Progenitor cell of endocrine pancreas (in vitro differentiated cells): ENCODE measurements around the gene PIK3CA. TPM values are rescaled to one million over a fixed set of nuclear protein-coding genes. Genes with fewer than 3 reads are reported as not detected.
"Not testable (repeated sequence)": the region's sequence is repeated elsewhere in the genome, so short reads cannot be mapped to it uniquely, and the experiment has no call there.

Experiments used
- DNase-seq: peaks from one replicate; pipeline ENCODE4 v3.0.0; 2021; ENCODE audit warnings: low spot score; ENCODE audit not compliant: unreplicated experiment
- H3K27ac Mint-ChIP-seq: 2 replicates; pipeline ENCODE4 v1.8.0; 2021; ENCODE audit warnings: mild to moderate bottlenecking, moderate library complexity, mixed read lengths
- H3K27me3 Mint-ChIP-seq: 2 replicates; pipeline ENCODE4 v1.8.0; 2021; ENCODE audit warnings: mixed read lengths
- H3K36me3 Mint-ChIP-seq: 2 replicates; pipeline ENCODE4 v1.8.0; 2022; ENCODE audit warnings: mixed read lengths; ENCODE audit not compliant: insufficient read depth
- H3K4me1 Mint-ChIP-seq: 2 replicates; pipeline ENCODE4 v1.8.0; 2021; ENCODE audit warnings: low read depth, mixed read lengths
- H3K4me3 Mint-ChIP-seq: 2 replicates; pipeline ENCODE4 v1.8.0; 2021; ENCODE audit warnings: low read depth, mild to moderate bottlenecking, moderate library complexity, mixed read lengths
- H3K9me3 Mint-ChIP-seq: 2 replicates; pipeline ENCODE4 v1.8.0; 2021; ENCODE audit warnings: low read depth, mixed read lengths
- total RNA-seq: library from RNA; stranded (reverse); gene quantifications from 2 replicates; pipeline ENCODE4 v1.2.1, GENCODE V29; 2021
- TF ChIP-seq, protein P1 (sequence below): fragments of 200-600 bp; sonication (generic); IDR thresholded peaks from one replicate; pipeline ENCODE4 v1.5.0; 2021; ENCODE audit warnings: antibody characterized with exemption, mild to moderate bottlenecking; ENCODE audit not compliant: unreplicated experiment

The PIK3CA gene
- total RNA-seq, 1 donor from 2014 or later: 19.2 TPM

DNA sequence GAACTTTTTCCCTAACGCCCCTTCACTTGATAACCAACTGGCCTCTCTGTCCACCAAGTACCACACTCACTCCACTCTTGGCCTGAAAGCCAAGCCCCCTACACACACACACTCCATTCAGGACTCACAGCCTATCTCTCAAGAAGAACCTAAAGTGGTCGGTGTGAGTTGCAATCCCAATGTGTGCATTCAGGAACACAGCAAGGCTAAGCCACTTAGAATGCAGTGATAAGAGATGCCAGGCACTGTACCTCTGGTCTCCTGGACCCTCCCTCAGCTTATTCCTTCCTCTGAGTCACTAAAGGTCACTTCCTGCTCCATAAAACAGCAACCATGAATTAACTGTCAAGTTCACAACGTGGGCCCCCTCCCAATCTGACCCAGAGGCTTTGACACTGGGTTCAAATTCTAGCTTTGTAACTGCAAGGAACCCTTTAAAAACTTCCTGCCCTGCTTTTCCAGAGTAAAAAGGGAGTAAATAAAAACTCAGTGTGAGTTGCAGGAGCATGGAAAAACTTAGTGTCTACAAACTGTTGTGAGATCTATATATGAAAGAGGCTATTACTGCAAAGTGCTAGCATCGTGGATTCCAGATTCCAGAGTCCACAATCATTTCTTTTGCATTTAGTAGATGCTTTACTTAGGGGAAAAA, 120.4 kb downstream of the PIK3CA start:
- no peaks in the 10 kb centered on the region for H3K9me3 Mint-ChIP-seq
- no peaks in the 10 kb centered on the region for H3K4me1 Mint-ChIP-seq
- H3K36me3 Mint-ChIP-seq: no peaks in the 10 kb centered on the region
- H3K27me3 Mint-ChIP-seq: no peaks in the 10 kb centered on the region
- TF ChIP-seq, protein P1, sequence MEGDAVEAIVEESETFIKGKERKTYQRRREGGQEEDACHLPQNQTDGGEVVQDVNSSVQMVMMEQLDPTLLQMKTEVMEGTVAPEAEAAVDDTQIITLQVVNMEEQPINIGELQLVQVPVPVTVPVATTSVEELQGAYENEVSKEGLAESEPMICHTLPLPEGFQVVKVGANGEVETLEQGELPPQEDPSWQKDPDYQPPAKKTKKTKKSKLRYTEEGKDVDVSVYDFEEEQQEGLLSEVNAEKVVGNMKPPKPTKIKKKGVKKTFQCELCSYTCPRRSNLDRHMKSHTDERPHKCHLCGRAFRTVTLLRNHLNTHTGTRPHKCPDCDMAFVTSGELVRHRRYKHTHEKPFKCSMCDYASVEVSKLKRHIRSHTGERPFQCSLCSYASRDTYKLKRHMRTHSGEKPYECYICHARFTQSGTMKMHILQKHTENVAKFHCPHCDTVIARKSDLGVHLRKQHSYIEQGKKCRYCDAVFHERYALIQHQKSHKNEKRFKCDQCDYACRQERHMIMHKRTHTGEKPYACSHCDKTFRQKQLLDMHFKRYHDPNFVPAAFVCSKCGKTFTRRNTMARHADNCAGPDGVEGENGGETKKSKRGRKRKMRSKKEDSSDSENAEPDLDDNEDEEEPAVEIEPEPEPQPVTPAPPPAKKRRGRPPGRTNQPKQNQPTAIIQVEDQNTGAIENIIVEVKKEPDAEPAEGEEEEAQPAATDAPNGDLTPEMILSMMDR: no peak
- no peak overlapping the region for H3K27ac Mint-ChIP-seq
- no peak overlapping the region for H3K4me3 Mint-ChIP-seq
- no peak for DNase-seq

DNA sequence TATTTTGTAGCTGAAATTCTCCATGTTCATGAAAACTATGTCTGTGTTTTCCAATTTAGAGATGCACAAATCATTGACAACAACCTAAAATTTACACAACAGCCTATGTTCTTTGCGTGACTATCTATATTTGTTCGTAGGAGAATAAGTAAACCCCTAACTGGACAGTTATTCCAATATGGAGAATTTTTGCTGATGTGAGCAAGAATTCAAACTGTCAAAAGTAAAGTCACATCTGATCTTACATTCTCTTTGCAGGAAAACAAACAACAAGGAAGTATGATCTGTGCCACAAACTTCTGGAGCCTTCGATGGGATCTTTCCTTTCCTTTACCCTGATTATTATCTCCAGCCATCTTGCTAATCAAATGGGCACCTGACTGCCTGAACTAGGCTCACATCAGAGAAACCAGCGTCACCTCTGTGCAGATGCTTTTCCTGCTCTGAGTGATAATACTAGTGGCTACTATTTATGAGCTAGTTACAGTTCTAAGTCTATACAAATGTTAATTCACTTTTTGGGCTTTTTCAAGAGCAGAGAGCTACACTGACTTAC, 121.1 kb downstream of the PIK3CA start:
- DNase-seq: no peak
- no peaks in the 10 kb centered on the region for H3K27me3 Mint-ChIP-seq
- no peak overlapping the region for H3K27ac Mint-ChIP-seq
- H3K4me1 Mint-ChIP-seq: no peaks in the 10 kb centered on the region
- H3K9me3 Mint-ChIP-seq: no peaks in the 10 kb centered on the region
- H3K4me3 Mint-ChIP-seq: no peak overlapping the region
- no peaks in the 10 kb centered on the region for H3K36me3 Mint-ChIP-seq
- TF ChIP-seq, protein P1: no peak

DNA sequence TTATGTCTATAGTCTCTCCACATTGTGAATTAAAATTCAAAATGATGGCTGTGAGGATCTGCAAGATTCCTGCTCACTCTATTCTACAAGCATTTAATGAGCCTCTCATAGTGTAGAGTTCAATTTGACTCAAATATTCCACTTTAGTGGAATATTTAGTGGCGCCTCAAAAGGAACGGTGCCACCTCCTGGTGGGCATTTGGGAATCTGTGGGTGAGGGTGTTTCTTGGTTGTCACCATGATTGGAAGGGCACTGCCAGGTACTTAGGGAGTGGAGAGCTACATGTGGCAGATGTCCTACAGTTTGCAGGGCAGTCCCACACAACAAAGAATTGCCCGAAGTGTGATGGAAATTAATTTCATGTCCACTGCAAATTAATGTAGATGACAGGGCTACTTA, 124.2 kb downstream of the PIK3CA start:
- TF ChIP-seq, protein P1: no peak
- DNase-seq: no peak
- no peak overlapping the region for H3K4me3 Mint-ChIP-seq
- H3K36me3 Mint-ChIP-seq: no peaks in the 10 kb centered on the region
- H3K27ac Mint-ChIP-seq: no peak overlapping the region
- no peaks in the 10 kb centered on the region for H3K27me3 Mint-ChIP-seq
- H3K4me1 Mint-ChIP-seq: no peaks in the 10 kb centered on the region
- no peaks in the 10 kb centered on the region for H3K9me3 Mint-ChIP-seq

DNA sequence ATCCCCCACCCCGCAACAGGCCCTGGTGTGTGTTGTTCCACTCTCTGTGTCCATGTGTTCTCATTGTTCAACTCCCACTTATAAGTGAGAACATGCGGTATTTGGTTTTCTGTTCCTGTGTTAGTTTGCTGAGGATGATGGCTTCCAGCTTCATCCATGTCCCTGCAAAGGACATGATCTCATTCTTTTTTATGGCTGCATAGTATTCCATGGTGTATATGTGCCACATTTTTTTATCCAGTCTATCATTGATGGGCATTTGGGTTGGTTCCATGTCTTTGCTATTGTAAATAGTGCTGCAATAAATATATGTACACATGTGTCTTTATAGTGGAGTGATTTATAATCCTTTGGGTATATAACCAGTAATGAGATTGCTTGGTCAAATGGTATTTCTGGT, 126.3 kb downstream of the PIK3CA start:
- DNase-seq, H3K4me3 Mint-ChIP-seq, H3K4me1 Mint-ChIP-seq, H3K27ac Mint-ChIP-seq, H3K36me3 Mint-ChIP-seq, H3K9me3 Mint-ChIP-seq, H3K27me3 Mint-ChIP-seq: not testable (repeated sequence)

DNA sequence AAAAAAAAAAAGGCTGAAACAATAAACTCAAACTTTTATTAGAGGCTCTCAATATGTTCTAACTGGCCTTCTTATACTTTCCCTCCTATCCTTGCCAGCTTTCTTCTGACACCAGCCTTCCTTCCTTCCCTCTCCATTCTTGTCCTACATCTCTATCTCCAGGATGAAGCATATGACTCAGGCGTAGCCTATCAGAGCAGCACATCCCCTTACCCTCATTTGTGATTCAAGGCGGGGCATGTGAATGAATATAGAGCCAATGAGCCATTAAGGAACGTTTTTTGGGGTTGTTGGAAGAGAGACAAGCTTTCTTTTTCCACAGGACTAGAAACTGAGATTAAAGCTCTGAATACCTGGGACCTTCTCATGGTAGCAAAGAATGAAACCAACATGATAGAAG, 127.8 kb downstream of the PIK3CA start:
- no peak overlapping the region for H3K27ac Mint-ChIP-seq
- no peak for DNase-seq
- H3K9me3 Mint-ChIP-seq: no peaks in the 10 kb centered on the region
- H3K36me3 Mint-ChIP-seq: no peaks in the 10 kb centered on the region
- no peak overlapping the region for H3K4me3 Mint-ChIP-seq
- TF ChIP-seq, protein P1: no peak
- no peaks in the 10 kb centered on the region for H3K4me1 Mint-ChIP-seq
- no peaks in the 10 kb centered on the region for H3K27me3 Mint-ChIP-seq

DNA sequence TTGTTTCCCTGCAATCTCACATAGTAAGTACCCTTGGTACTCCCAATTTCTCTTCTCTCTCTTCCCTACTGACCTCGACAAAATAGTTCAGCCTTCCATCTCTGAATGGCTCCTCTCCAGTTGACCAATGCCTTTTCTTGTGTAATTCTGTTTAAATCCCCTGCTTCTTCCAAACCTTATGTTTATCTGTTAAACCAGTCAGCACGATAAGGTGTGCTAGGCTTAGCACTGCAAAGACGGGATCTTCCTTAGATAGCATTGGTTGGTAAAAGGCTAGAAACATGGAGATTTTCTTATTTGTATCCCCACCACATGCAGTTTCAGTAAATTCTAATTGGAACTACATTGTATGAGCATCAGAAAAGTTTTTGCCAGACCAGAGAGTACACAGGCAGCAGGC, 128.6 kb downstream of the PIK3CA start:
- H3K27me3 Mint-ChIP-seq: no peaks in the 10 kb centered on the region
- H3K36me3 Mint-ChIP-seq: no peaks in the 10 kb centered on the region
- TF ChIP-seq, protein P1: no peak
- DNase-seq: no peak
- H3K4me1 Mint-ChIP-seq: no peaks in the 10 kb centered on the region
- no peak overlapping the region for H3K4me3 Mint-ChIP-seq
- no peak overlapping the region for H3K27ac Mint-ChIP-seq
- H3K9me3 Mint-ChIP-seq: no peaks in the 10 kb centered on the region
